HFF-Myc (cell line): ENCODE measurements around the gene COPS8.

ENCODE experiments used
- DNase-seq: peaks from one replicate; pipeline ENCODE4 v3.0.0-alpha.2; 2011; ENCODE audit warnings: low read depth; ENCODE audit errors: extremely low read depth
- H3K4me3 ChIP-seq: replicated peaks from 2 replicates; pipeline ENCODE4 v1.5.1; 2011; ENCODE audit warnings: low read depth, mild to moderate bottlenecking, control low read depth, low read length
- CTCF ChIP-seq: IDR thresholded peaks from 2 replicates; pipeline ENCODE4 v1.5.1; 2012; ENCODE audit warnings: mild to moderate bottlenecking, low read depth, low read length, control low read depth; ENCODE audit errors: missing control alignments

Gene COPS8

DNA sequence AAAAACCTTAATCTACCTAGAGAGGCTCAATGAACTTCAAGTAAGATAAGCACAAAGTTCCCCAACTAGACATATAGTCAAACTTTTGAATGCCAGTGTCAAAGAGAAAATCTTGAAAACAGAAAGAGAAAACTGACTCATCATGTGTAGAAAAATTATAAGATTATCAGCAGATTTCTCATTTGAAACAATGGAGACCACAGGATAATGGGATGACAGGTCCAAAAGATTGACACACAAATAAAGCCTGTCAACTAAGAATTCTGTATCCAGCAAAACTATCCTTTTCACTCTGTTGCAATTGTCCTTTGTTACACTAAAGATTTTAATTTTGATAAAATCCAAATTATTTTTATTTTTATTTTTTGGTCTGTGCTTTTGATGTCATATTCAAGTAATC is 61.6 kb downstream of the COPS8 start:
- H3K4me3 ChIP-seq, result no peak overlapping the region
- TF ChIP-seq CTCF, result no peak
- DNase-seq, result no peak

- DNase-seq, result no peak
- H3K4me3 ChIP-seq, result no peak overlapping the region
- no peak for TF ChIP-seq CTCF
These were observed 62.9 kb downstream of the COPS8 start for GRCh38 chr2:237148624-237149023.

GRCh38 chr2:237149425-237149824 is 63.7 kb downstream of the COPS8 start:
- no peak for TF ChIP-seq CTCF
- DNase-seq, result no peak
- no peak overlapping the region for H3K4me3 ChIP-seq
